GM21576 (cell line): ENCODE measurements around the gene GCC1.

Experiments used
- ATAC-seq: cut with Tn5 transposase; IDR thresholded peaks from one replicate; pipeline ENCODE4 v1.9.1; 2021; ENCODE audit warnings: mild to moderate bottlenecking, moderate library complexity; ENCODE audit not compliant: unreplicated experiment

GCC1 gene

DNA sequence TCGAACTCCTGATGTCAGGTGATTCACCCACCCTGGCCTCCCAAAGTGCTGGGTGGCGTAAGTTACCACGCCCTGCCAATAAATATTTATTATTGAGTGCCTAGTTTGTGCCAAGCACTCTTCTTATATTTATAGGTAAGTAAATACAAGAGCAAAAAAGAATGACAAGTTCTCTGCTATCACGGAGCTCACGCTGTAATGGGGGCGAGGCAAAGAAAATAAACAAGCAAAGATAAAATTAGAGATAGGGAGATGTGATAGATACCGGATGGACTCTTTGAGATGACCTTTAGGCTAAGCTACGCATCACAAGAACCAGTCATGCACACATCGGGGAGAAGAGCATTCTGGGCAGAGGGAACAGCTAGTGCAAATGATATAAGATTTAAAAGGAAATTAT, 46.3 kb downstream of the GCC1 start:
- ATAC-seq, result no peak

DNA sequence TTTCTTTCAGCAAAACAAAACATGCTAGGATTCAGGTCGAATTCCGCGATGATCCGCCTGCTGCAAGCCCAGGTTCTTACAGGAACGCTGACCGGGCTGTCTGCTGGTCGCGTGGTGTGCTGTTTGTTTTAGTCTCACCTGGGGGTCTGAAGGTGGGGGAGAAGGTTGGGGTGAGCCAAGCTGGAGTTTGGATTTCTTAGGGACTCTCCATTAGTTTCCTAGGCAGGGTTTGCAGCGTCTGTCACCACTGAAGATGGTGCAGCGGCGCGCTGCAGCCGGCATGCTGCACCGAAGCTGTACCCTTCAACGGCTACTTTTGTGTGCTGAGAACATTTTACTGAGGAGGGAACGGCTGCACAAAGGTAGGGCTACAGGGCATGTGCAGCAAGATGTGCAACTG, 48.7 kb downstream of the GCC1 start:
- ATAC-seq, result no peak

DNA sequence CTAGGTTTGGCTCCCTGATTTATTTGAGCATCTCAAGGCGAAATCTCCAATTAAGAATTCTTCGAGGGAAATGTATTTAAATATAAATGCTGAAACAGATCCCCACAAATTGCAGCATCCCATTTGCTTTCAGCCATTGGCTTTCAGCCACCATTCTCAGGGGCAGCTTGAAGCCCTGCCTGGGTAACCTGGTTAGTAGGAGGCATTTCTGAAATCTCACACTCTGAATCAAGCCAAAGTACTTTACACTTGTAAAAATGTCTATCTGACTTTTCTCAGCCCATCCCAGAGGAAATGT, 49.1 kb downstream of the GCC1 start:
- no peak for ATAC-seq

DNA sequence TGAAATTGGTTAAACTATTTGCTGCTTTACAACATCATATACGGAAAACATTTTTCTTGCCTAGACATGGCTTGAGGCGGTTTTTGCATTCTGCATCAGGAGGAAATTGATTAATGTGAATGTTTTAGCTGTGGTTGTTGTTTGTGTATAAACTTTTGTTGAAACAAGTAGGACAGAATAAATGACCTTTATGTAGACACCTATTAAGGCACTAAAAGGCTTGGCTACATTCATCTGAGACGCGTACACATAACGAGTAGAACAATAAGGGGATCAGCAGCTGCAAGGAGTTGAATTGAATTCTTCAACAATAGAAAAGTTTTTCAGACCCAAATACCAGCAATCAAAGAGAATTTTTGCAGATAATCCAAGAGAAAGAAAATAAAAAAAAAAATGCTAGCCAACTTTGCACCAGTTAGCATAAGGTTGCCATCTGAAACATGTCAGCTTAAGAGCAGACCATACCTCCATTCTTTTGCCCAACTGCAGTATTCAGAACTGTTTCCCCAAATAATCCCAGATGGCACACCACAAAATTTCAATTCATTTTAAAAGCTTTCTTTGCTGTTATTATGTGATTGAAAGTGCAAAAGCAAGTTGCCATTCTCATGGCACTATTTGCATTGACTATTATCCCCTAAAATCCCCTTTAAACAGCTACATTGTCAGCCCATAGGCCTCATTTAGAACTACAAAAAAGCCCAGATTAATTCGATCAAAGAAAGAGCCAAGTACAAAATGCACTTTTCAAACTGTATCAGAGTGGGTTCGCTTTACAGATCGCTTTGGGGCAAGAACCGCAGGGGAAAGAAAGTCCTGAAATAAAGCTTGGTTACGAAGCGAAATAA, 49.6 kb downstream of the GCC1 start:
- ATAC-seq, result no peak

DNA sequence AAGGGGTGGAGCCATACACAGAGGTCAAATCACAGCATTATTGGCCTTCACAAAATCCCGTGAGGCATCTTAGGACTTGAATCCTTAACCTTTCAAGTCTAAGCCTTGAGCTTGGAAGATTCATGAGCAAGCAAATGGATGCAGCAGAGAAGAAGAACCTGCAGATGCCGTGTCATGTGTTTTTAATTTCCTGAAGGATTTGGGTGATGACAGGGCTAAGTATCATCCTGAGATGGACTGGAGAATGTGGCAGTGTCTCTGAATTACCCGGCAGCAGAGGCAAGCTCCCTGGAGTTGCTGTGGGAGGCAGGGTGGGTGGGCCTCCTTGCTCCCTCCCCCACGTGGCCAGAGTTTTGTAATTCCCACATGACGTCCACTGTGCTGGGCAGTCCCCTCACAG, 50.8 kb downstream of the GCC1 start:
- ATAC-seq, result no peak

DNA sequence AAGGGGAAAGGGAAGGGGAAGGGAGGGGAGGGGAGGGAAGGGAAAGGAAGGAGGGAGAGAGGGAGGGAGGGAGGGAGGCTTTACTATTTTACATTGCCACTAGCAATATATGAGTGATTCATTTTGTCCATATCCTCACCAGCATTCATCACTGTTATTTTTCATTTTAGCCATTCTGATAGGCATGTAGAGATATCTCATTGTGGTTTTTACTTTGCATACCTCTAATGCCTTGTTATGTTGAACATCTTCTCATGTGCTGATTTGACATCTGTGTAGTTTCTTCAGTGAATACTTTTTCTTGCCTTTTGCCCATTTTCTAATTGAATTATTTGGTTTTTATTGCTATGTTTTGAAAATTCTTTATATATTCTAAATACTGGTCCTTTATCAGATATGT, 52.7 kb downstream of the GCC1 start:
- no peak for ATAC-seq

DNA sequence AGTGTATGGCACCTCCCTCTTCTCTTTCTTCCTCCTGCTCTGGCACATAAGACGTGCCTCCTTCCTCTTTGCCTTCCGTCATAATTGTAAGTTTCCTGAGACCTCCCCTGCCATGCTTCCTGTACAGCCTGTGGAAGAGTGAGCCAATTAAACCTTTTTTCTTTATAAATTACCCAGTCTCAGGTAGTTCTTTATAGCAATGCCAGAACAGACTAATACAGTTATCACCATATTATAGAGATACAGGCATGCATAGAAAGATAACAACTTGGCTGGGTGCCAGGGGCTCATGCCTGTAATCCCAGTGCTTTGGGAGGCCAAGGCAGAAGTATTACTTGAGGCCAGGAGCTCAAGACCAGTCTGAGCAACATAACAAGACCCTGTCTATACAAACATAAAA, 53.2 kb downstream of the GCC1 start:
- no peak for ATAC-seq
